DMS53 treated with DMSO at 0.1 percent for 48 hours (cell line): ENCODE measurements around the gene FNDC7.
A peak's percentile ranks its signal among the peaks of the same experiment; 100 is the strongest.
"Not testable (repeated sequence)": the region's sequence is repeated elsewhere in the genome, so short reads cannot be mapped to it uniquely, and the experiment has no call there.

ENCODE experiments used
- DNase-seq: peaks from one replicate; lab custom pipeline; 2025; ENCODE audit not compliant: unreplicated experiment; lab: John Stamatoyannopoulos, UW

Gene FNDC7

GRCh38 chr1:108734171-108734865, 21.6 kb downstream of the FNDC7 start:
- no peak for DNase-seq

GRCh38 chr1:108742253-108742652, 29.5 kb downstream of the FNDC7 start:
- no peak for DNase-seq

GRCh38 chr1:108745980-108746381, 33.3 kb downstream of the FNDC7 start:
- no peak for DNase-seq

GRCh38 chr1:108746382-108747170, 33.9 kb downstream of the FNDC7 start, which contains the start of gene STXBP3:
Gene STXBP3, plus strand, starts transcription at chr1:108746674. Its CDS starts 64 bp downstream, at chr1:108746738.
- peak; percentile 96 for DNase-seq

- DNase-seq = peak; percentile 68
These were observed 34.6 kb downstream of the FNDC7 start for GRCh38 chr1:108747171-108747850.

- no peak for DNase-seq
These were observed 35.2 kb downstream of the FNDC7 start for GRCh38 chr1:108747898-108748297.

- DNase-seq = no peak
These were observed 36.4 kb downstream of the FNDC7 start for GRCh38 chr1:108749081-108749480.

GRCh38 chr1:108750476-108751181, 37.9 kb downstream of the FNDC7 start:
- DNase-seq = no peak

- DNase-seq = no peak
These were observed 40.7 kb downstream of the FNDC7 start for GRCh38 chr1:108753363-108753762.

- DNase-seq = no peak
These were observed 46.1 kb downstream of the FNDC7 start for GRCh38 chr1:108758796-108759195.

GRCh38 chr1:108767115-108767514, 54.4 kb downstream of the FNDC7 start:
- DNase-seq = no peak

- no peak for DNase-seq
These were observed 55.0 kb downstream of the FNDC7 start for GRCh38 chr1:108767708-108768107.

- no peak for DNase-seq
These were observed 65.1 kb downstream of the FNDC7 start for GRCh38 chr1:108777839-108778238.

GRCh38 chr1:108779455-108779854, 66.7 kb downstream of the FNDC7 start:
- DNase-seq = no peak

- no peak for DNase-seq
These were observed 68.3 kb downstream of the FNDC7 start for GRCh38 chr1:108780937-108781574.

- not testable (repeated sequence) for DNase-seq
These were observed 68.9 kb downstream of the FNDC7 start for GRCh38 chr1:108781575-108781944.

GRCh38 chr1:108785264-108785663, 72.6 kb downstream of the FNDC7 start:
- no peak for DNase-seq

GRCh38 chr1:108785880-108786279, 73.2 kb downstream of the FNDC7 start:
- no peak for DNase-seq

GRCh38 chr1:108791790-108792189, 79.1 kb downstream of the FNDC7 start:
- no peak for DNase-seq
